HG02678 (cell line): ENCODE data around the gene ABCG1.
"Not testable (repeated sequence)": the region's sequence is repeated elsewhere in the genome, so short reads cannot be mapped to it uniquely, and the experiment has no call there.

Source experiments
- ATAC-seq: cut with Tn5 transposase; IDR thresholded peaks from one replicate; pipeline ENCODE4 v1.9.1; 2021; ENCODE audit warnings: mild to moderate bottlenecking, moderate library complexity; ENCODE audit not compliant: unreplicated experiment

The ABCG1 gene

DNA sequence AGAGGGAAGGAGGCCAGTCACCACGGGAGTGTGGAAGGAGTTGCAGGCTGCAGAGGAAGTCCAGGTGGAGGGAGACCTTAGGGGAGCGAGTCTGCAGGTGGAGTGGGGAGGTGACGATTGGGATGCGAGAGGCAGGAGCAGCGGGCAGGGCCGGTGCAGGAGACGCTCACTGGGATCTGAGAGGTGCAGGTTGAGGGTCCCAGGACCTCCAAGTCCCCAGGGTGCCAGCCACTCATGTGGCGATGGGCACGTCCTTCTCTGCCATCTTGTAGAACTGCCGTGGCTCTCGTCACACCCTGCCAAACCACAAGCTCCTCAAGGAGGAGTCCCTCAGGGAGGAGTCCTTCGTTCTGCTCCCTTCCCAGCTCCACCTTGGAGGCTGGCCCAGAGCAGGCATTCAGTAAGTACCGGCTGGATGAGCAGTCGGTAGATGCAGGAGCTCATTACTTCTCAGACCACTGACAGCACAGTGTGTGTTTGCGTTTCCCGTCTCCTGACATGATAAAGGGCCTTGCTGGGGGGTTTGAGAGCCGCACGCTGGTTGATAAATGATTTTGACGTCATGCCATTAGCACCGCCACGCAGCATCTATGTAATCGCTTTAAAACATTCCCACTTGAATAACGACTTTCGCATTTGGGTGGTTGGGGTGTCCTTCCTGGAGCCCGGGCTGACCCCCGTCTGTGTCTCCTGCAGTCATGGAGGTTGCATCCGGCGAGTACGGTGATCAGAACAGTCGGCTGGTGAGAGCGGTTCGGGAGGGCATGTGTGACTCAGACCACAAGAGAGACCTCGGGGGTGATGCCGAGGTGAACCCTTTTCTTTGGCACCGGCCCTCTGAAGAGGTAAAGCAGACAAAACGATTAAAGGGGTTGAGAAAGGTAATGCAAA is 68.5 kb downstream of the ABCG1 start:
- no peak for ATAC-seq

DNA sequence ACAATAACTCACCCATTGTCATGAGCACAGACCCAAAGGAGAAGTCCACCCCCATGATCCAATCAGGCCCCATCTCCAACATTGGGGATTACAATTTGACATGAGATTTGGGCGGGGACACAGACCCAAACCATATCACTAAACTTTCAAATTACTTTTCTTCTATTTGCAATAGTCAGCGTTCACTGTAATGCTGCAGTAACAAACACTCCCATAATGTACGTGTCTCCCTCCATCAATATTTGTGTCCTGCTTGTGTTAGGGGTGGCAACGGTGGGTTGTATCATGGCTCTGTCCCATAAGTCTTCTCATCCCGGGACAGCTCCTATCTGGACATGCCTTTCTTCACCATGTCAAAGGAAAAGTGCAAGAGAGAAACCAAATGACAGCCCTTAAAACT is 70.0 kb downstream of the ABCG1 start:
- ATAC-seq, result no peak

DNA sequence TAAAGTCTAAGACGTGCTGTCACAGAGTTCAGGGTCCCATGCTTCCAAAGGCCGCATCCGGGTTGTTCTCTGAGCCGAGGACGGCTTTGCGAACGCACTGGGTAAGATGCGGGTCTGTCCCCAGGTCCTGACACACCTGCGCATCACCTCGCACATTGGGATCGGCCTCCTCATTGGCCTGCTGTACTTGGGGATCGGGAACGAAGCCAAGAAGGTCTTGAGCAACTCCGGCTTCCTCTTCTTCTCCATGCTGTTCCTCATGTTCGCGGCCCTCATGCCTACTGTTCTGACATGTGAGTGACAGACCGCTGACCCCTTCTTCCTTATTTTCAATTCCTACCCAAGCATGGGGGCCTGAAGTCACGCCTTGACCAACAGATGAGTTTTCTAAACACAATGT is 71.0 kb downstream of the ABCG1 start:
- no peak for ATAC-seq

DNA sequence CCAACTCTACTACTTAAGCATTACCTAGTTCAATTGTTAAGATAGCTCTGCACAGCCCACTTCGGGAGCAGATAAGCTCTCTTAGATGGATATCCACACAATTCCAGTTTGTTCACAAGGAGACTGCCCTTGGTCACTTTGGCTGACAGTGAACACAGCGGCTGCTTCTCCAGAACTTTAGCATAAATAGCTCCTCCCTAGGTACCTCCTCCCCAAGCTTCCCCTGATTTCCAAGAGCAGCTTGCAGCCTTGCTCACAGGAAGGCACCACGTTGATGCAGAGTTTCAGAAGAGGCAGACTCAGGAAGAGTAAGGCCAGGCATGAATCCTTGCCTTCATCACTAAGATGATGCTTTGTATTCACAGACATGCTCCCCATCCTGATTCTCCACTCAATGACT is 71.6 kb downstream of the ABCG1 start:
- ATAC-seq, result no peak

DNA sequence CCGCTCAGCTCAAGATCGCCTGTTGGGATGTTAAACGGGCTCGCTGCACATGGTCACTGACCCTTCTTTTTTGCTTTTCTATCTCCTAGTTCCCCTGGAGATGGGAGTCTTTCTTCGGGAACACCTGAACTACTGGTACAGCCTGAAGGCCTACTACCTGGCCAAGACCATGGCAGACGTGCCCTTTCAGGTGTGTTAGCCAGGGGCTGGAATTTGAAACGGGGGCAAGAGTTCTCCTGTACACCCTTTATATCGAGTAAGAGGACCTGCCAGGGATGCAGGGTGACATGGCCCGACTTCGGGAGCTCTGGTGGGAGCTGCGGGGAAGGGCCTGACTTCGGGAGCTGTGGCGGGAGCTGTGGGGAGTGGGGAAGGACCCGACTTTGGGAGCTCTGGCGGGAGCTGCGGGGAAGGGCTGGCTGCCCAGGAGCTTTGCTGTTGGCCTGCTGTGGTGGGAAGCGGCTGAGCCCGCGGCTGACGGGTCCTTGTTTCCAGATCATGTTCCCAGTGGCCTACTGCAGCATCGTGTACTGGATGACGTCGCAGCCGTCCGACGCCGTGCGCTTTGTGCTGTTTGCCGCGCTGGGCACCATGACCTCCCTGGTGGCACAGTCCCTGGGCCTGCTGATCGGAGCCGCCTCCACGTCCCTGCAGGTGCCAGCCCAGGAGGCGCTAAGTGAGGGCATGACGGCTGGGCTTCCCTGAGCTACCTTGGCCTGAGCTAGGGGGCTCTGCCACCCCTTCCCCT is 72.2 kb downstream of the ABCG1 start:
- no peak for ATAC-seq

DNA sequence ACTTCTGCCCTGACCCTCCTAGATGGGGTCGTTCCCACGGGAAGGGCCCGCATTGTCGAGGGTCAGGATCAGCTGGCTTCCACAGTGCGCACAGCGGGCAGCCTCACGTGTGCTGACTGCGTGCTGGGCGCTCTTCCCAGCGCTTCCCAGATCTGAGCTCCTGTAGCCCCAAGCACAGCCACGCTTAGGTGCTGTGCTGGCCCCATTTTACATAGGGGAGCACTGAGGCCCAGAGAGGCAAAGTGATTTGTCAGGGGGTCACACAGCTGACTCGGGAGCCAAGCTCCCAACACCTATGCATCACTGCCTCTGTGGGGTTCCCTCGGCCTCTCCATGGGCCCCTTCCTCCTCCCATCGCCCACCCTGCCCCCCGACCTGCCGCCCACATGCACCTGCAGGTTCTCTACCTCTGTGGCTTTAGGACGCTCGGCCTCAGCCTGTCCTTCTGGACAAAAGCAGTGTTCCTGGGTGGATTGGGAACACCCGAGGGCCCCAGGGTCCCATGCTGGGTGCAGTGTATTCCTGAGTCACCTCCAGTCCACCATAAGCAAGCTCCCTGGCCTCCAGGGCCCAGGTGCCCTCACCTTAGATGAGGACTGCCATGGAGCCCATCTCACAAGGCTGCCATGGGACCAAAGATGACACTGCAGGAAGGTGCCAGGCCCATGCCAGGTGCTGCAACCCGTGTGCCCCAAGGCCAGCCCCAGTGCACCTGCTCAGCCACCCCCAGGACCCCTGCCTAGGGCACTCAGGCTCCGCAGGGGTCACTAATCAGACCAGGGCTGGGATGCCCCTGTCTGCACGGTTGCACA is 73.0 kb downstream of the ABCG1 start:
- ATAC-seq, result no peak

DNA sequence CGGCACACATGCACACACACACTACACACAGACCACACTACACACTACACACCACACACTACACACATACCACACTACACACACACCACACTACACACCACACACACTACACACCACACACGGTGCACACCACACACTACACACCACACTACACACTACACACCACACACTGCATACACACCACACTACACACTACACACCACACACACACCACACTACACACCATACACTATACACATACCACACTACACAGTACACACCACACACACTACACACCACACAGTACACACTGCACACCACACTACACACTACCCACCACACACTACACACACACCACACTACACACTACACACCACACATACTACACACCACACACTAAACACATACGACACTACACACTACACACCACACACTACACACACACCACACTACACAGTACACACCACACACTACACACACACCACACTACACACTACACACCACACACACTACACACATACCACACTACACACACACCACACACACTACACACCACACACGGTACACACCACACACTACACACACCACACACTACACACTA is 73.7 kb downstream of the ABCG1 start:
- ATAC-seq, result not testable (repeated sequence)

DNA sequence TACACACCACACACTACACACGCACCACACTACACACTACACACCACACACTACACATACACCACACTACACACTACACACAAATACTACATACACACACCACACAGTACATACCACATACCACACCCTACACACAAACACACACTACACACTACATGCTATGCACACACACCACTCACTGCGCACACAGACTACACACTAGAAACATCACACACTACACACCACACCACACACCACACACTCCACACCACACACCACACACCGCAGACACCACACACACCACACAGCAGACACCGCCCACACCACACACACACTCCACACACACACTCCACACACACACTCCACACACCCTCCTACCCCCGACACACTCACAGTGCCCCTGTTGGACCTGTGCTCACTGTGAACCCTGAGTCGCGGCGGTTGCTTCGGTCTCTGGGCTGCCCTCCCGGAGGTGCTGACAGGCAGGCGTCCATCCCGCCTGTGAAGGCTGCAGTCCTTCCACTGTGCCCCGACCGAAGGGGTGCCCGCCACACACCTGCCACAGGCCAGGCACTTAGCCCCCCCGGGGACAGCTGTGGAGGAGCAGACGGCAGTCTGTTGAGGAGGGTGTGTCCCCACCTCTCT is 74.8 kb downstream of the ABCG1 start:
- ATAC-seq, result no peak

DNA sequence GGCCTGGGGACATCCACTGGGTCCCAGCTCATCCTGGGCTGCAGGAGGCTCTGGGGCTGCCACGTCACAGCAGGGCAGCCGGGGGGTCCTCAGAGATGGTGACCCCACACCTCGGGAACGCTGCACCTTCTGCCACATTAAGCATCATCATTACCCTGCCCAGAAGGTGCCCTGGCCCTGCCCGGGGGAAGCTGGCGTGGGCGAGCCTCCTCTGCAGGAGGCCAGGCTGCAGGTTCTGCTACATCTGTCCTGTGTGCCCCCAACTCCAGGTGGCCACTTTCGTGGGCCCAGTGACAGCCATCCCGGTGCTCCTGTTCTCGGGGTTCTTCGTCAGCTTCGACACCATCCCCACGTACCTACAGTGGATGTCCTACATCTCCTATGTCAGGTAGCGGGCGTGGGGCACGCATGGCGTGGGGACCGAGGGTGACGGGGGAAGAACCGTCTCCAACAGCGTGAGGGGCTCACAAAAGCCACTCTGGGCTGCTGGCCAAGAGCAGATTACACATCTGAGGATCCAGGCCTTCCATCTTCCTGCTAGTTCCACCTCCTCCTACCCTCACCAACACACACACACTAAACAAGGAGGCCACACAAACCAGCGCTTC is 75.4 kb downstream of the ABCG1 start:
- no peak for ATAC-seq

DNA sequence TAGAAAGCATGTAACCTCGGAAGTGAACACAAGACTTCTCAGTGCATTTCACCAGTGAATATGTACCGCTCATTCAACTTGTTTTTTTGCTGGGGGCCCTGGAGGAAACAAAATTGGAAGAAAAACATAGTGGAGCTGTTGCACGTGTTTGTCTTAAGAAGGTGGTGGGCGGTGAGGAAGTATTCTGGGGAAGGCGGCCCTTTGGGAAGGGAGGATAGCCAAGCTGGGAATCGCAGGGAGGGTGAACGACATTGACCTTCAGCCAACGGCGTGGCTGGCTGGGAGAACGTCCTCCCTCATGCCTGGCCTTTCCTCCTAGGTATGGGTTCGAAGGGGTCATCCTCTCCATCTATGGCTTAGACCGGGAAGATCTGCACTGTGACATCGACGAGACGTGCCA is 76.9 kb downstream of the ABCG1 start:
- ATAC-seq, result no peak

DNA sequence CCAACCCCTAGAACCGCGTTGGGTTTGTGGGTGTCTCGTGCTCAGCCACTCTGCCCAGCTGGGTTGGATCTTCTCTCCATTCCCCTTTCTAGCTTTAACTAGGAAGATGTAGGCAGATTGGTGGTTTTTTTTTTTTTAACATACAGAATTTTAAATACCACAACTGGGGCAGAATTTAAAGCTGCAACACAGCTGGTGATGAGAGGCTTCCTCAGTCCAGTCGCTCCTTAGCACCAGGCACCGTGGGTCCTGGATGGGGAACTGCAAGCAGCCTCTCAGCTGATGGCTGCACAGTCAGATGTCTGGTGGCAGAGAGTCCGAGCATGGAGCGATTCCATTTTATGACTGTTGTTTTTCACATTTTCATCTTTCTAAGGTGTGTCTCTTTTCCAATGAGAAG is 77.6 kb downstream of the ABCG1 start:
- ATAC-seq, result no peak

DNA sequence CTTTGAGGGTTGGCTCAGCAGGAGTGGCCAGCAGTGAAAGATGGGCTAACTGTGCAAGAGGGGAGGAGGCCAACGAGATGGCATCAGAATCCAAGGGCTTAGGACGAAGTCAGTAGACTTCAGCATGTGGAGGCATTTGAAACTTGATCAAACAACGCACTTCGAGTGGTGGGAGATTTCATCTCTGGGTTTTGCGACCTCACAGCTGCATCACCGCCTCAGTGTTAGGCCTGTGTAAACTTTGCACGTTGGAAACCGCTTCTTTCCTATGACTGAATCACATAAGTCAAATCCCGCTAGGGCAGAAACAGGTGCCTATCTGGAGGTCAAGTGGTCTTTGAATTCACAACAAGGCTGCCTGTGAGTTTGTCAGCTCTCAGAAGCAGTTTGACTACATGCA is 78.4 kb downstream of the ABCG1 start:
- no peak for ATAC-seq

DNA sequence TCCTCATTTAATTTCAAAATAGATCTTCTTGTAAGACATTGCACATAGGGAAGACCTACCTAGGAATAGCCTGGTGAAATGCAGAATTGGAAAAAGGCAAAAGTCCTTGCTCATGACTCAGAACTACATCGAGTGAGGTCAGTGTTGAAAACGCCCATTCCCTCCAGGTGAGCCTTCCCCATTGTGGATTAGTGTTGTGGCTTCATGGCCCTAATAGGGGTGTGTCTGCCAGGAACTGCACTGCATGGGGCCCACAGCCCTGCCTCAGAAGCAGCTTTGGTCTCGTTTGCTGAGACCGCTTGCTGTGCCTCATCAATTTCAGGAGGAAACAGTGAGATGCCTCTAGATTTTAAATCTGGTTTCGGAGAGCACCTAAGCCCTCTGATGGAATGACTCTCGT is 79.3 kb downstream of the ABCG1 start:
- no peak for ATAC-seq

DNA sequence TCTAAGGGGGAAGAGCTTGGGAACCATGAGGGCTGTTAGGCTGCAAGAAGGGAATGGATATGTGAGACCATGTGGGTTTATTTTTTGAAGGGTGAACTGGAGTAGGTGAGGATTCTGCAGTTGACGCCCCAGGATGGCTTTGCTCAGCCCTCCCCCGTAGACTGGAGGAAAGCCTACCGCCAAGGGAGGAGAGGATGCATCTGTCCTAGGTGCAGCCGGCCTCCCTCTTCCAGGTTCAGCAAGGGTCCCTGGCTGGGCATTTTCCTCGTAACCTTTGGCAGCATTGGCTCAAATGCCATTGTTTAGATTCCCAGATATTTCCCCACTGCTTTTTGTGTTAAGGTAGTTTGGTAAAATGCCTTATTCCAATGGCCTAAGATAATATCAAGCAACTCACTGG is 79.7 kb downstream of the ABCG1 start:
- ATAC-seq, result no peak

DNA sequence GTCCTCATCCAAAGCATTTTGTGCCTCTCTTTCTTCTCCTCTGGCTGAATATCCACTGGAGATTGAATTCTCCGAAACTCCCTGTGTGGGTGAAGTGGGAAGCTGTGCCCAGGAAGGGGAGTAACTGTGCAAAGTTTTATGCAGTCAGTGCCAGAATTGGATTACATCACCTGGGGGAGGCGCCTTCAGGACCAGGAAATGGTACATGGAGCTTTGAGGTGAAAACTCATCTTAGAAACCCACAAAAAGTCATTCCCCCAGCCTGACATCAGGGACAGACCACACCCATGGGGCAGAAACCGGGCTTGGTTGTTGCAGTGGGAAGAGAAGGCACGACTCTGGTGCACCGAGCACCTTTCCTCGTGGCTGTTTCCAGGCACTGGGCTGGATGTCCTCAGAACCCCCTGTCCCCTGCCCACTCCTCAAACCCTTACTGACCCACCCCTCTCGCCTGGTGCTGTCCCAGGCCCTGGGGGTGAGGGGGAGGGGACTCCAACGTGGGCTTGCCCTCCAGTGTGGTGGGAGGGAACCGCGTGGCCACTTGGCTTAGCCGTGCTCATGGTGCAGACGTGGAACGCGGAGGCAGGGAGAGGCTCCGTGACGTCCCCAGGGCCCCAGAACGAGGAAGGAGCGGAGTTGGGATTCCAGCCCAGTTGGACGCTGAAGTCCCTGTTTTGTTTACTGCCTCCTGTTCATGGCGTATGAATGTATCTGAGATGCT is 80.5 kb downstream of the ABCG1 start:
- no peak for ATAC-seq

DNA sequence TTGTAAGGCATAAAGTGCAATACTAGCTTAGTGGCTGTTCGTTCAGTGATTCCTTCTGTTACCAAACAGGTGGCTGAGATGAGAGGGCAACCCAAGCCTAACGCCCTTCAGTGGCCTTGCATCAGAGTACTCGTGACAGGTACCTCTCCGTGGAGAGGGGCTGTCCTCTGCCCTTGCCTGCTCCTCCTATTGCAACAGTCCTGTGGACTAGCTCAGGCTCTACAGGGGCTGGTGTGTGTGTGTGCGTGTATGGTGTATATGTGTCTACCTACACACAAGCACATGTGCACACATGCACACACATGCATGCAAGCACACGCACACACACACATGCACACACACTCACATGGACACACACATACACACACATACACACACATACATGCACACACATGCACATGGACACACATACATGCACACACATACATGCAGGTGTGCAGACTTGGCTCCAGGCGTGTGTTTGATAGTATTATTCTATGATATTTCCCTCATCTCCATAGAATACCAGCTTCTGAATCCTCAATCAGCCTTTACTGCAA is 81.2 kb downstream of the ABCG1 start:
- ATAC-seq, result no peak

DNA sequence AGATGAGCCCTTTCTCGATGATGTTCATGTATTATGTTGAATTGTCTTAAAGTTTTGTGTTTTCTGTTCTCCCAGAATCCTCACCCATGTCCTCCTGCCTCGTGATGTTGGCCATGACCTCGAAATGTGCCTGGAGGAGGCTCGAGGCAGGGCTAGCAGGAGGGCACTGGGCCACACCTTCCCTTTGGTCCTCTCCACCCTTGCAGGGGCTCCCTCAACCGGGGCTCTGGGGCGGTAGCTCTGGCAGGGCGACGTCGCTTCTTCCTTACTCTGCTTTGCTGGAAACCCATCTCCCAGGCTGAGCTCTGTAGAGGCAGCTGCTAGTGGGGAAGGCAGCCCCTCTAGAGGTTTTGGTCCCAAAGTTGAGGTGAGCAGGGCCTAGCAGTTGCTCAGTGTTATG is 82.0 kb downstream of the ABCG1 start:
- ATAC-seq, result no peak

DNA sequence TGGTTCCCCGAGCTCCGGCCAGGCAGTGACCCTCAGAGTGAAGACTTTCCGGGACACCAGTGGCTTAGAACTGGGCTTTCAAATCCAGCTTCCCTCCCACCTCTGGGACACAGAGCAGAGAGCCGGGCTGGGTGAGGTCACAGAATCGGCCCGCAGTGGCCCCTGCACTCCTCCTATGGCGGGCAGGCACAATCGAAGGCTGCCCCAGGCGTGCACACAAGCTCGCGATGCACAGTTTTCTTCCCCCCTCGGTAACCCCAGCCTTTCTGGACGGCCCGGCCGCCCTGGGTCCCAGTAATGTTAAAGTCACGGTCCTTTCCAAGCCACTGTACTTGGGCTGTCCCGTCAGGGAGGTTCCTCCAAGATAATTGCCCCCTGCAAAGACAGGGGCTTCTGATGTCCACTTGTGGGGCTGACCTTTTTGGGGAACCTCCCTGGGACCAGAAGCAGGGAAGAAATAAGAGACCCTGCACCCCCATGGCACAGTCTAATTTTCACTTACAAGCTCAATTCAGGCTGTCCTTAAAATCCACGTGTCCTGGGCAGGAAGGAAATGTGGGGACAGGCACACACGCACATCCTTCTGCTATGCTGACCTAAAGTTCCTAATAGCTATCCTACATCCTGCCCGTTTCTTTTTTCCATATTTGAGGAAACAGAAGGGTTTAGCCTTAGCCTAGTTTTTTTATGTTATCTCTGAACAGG is 82.6 kb downstream of the ABCG1 start:
- no peak for ATAC-seq
